Umbilical cord (tissue), 2 donors: ENCODE measurements around the gene PCSK6. TPM values are rescaled to one million over a fixed set of nuclear protein-coding genes. Genes with fewer than 3 reads are reported as not detected.
"Not testable (repeated sequence)": the region's sequence is repeated elsewhere in the genome, so short reads cannot be mapped to it uniquely, and the experiment has no call there.

Experiments
- DNase-seq: peaks from one replicate; pipeline ENCODE4 v3.0.0-alpha.2; 2015; ENCODE audit warnings: low spot score
- total RNA-seq: library from RNA; depleted of rRNA; stranded (reverse); fragments of >200 nt; gene quantifications from one replicate; pipeline ENCODE4 v1.2.3, GENCODE V29; 2014; ENCODE audit warnings: low replicate concordance; ENCODE audit not compliant: insufficient read depth

The PCSK6 gene
- total RNA-seq, 1 donor from 2014 or later = 22.6 TPM

- not testable (repeated sequence) for DNase-seq
Measured at GRCh38 chr15:101463696-101464095, 25.8 kb downstream of the PCSK6 start.

DNA sequence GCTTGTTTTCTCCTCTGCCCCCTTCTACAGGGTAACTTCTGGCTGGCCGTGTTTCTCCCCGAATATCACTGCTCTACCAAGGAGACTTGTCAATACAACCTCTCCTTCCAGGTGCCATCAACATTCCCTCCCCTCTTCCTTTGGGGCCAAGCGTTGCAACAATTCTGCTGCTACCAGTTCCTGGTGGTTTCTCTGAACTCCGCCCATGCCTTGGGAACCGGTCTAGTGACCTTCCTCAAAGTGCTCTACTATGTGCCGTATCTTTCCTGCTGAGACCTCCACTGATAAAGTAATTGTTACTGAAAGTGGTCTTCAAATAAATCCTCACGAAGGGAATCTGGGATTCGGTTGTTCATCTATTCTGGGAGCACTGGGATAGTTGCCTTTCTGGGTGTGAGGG lies 26.2 kb downstream of the PCSK6 start:
- no peak for DNase-seq

DNA sequence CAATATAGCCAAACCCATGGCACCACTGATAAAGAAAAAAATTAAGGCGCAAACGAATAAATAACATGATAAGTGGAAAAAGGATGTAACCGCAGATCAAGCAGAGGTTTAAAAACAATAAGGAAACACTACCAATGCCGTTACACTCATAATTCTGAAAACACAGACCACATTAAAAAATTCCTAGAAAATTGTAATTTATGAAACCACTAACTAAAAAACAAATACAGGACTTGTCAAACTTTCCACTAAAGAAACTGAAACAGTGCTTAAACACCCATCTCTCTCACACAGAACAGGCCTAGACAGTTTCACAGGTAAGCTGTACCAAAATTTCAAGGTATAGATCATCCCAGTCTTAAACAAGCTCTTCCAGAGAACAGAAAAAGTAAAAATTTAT lies 28.4 kb downstream of the PCSK6 start:
- DNase-seq = no peak

- no peak for DNase-seq
Measured at GRCh38 chr15:101459579-101460300, 29.8 kb downstream of the PCSK6 start.

DNA sequence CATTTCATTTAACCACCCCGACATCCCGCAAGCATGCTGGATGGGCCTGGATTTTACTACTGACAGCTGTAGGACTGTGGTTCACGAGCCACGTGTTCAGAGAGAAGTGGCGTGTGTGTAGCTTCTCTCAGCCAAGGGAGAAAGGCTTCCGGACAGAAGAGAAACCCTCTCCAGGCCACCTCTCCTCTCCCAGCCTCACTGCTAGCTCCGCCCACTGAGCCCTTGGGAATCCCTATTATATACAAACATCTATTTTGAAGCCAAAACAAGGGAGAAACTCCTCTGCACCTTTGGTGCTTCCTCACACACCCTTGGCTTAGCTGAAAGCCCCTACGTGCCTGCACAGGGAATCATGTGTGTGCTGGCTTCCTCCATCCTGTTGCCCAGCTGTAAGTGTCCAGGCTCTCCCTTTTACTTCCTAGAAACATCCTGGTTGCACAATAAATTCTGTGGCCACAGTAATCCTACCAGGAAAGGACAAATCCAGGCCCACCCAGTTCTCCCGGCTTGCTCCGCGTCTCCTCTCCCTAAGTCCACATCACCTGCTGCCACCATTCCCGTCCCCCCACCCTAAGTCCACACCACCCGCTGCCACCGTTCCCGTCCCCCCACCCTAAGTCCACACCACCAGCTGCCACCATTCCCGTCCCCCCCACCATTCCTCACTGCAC lies 30.5 kb downstream of the PCSK6 start:
- DNase-seq = no peak

DNA sequence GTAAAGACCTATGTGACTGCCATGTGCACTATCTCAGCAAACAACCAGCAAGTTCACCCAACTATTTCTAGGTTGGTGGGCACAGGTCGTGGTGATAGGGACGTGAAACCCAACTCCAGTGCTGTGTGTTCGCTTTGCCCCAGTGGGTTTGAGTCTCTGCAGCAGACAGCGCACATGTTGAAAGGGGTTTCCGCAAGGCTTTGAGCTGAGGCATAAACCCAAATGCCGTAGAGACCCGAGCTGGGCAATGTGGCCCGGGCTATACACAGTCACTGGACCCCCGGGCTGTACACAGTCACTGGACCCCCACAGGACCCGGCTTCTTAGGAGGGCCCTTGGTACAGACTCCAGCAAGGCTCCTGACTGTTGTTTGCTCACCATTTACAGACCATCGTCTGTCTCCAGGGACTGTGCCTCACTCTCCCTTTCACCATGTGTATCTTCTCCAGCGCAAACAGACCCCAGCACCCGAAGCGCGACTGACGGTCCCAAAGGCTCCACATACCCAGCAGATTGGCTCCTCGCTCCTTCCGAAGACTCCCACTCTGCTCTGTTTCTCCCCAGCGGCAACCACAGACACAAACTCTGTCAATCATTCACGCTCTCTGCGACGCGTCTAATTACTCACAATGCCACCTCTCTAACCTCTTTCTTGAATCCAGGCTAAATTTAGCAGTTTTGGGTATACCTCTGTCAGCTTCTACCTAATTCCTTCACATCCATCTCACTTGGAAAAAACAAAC lies 31.2 kb downstream of the PCSK6 start:
- no peak for DNase-seq

DNA sequence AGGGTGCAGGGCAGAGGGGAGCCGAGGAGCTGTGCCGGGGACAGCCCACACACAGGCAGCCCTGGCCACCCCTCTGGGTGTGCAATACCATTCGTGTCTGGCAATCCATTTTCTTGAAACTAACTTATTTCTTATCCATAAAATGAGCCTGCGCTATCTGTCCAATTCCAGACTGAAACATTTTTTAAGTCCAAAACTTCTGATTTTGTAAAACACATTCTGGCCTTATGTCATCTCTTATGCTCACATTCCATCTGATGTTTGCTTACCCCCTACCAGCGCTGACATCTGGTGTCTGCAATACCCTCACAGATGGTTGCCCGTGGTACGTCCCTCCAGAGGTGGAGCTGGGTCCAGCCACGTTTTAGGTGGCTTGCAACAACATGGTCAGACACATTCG lies 31.8 kb downstream of the PCSK6 start:
- no peak for DNase-seq

DNA sequence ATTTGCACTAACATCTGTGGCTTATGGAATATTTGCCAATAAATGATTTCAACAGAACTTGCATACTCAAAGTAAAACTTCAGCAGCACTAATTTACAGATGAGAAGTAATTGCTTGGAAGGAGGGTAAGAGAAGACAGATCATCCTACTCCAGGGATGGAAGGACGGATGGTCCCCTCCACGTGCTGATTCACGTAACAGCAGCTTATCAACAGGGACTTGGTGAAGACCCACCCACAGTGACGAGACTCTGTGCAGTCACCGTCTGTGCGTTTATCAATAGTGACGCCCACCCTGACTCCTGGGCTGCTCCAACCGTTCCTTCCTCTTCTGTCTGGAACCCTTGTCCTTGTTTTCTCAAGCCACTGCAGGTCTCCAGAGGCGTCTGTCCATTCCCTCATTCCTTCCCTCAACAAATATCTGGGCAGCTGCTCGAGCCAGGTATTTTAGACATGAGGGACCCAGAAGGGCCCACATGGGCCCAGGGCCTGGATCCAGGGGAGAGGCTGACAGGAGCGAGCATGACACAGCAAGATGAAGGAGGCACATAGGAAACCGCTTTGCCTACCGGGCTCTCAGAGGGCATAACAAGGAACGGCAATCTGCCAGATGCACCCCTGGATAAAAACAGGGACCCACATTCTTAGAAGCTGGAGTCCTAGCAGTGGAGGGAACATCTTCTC lies 33.3 kb downstream of the PCSK6 start:
- DNase-seq = no peak

DNA sequence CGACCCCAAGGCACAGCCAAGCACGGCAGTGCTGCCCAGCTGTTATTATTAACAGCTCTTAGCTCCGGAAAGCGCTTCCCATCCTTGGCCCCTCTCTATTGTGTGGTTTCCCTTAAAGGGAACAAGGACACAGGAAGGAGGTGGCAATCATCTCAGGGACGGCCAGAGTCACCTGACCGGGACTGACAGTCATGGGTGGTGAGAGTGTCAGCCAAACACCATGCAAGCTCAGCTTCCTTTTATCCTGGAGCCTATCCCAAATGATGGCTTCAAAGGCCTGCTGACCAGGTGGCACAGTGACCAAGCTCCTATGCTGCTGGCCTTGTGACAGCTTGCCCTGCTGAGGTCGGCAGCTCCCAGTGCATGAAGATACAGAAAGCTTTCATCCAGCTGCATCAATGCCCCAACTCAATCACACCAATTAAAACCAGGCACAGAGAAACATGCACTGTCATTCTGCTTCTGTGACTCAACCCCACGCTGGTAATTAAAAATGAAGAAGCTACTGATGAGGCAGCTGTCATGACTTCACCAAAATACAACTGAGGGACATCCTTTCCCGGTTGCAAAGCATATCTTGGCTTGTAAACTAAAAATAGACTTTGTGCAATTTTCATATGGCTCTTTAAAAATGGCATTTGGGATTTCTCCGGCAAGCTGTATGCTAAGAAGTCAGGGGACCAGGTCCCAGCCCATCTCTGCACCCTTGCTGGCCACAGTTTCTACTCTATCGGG lies 34.0 kb downstream of the PCSK6 start:
- no peak for DNase-seq

- not testable (repeated sequence) for DNase-seq
Measured at GRCh38 chr15:101454781-101455180, 34.7 kb downstream of the PCSK6 start.

- DNase-seq = no peak
Measured at GRCh38 chr15:101454365-101454764, 35.1 kb downstream of the PCSK6 start.

- no peak for DNase-seq
Measured at GRCh38 chr15:101453123-101454120, 36.1 kb downstream of the PCSK6 start.

GRCh38 chr15:101452572-101452971 lies 36.9 kb downstream of the PCSK6 start:
- no peak for DNase-seq

GRCh38 chr15:101451846-101452245 lies 37.7 kb downstream of the PCSK6 start:
- DNase-seq = no peak

- DNase-seq = peak; percentile 94
Measured at GRCh38 chr15:101451266-101451799, 38.2 kb downstream of the PCSK6 start.

DNA sequence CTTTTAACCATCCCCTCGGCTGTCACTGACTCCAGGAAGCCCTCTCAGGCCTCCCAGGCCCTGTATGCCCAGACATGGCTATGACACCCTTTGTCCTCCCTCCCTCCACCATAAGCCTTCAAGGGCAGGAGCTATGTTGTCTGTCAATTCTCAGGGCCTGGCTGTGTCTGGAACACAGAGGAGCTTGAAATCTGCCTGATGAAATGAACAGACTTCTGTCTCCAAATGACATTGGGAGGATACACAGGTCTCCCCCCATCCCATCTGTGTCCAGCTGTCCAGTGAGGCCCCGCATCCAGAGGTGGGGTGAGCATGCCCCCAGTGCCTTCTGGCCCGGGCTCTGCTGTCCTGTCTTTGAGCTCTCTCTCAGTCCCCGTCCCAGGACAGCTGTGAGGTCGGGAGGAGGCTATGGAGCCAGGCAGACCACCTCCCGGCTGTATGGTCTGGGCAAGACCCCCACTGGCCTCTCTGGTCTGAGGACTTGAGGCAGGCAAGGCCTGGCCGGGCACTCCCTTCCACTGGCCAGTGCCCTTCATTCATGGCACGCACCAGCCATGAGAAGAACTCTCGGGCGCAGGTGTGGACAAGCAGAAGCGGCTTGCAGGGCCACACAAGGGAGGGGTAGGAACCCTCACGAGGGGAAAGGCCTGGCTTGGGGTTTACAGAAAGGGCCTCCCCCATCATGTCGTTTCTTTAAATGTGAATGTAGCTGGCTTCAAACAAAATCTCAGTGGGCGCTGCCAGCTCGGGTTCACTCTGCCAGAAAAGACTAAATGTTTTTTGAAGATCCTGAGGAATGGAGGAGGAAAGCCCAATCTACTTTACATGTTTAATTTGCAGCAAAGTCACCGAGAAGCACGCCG lies 38.9 kb downstream of the PCSK6 start:
- DNase-seq = no peak

DNA sequence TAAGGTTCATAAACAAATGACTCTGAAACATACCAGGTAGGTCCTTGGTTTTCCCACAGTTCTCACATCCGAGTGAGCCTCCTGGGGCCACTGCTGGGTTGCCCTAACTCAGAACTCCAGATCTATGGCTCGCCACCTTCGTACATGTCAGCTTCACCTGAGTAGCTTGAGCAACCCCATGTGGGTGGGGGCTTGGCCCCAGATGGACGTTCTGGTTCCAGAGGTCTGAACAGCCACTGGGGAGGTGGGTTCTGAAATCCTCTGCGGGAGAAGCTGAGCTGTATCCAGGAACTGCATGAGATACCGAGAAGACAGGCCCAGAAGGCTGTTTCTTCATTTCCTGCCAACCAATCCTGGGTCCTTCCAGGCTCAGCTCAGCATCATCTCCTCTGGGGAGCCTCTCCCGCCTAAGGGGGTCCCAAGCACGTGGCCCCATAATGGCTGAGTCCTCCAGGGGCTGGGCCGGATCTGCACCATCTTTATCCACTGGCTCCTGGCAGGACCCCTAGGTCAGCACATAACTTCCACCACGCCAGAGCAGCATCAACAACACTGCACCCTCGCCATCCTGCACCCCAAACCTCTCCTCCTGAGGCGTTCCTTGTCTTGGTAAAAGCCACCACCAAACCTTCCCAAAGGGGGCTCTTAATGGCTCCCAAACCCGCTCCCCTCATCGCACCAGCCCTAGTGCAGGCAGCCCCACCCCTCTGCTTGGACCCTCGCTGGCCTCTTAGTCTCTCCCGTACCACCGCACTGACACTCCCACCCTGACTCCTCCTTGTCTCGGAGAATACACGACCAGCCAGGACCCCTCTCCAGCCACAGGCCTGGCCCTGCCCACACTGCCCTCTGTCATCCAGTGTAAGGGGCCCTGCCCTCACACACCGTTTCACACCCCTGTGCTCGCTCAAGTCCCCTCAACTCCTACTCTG lies 39.8 kb downstream of the PCSK6 start:
- DNase-seq = no peak

- DNase-seq = no peak
Measured at GRCh38 chr15:101448336-101448735, 41.2 kb downstream of the PCSK6 start.
